Breast epithelium (tissue), 3 donors: ENCODE results near the gene TBC1D14.

Experiments
- CTCF ChIP-seq, 3 donors: fragments of 450-650 bp; IDR thresholded peaks; one replicate each; pipeline ENCODE4 v1.5.1; 2016 to 2017; ENCODE audit warnings: antibody characterized with exemption in 3 of 3, mild to moderate bottlenecking in 3 of 3, moderate library complexity in 3 of 3
- POLR2AphosphoS5 ChIP-seq, 3 donors: sonication (generic); formaldehyde crosslinking; IDR thresholded peaks; one replicate each; pipeline ENCODE4 v1.6.1; 2017; ENCODE audit warnings: antibody characterized with exemption in 3 of 3

GRCh38 chr4:7031558-7032449, 122.2 kb downstream of the TBC1D14 start:
- TF ChIP-seq POLR2AphosphoS5 (IDR thresholded peaks at IDR 0.05) (no peak), CTCF (IDR thresholded peaks at IDR 0.05) (no peak)
